Mucosa of rectum (tissue), 2 donors: ENCODE results near the gene MAP3K10.

Source experiments
- H3K27ac ChIP-seq, 2 donors: one replicate each; pipeline ENCODE4 v1.7.0; 2013; ENCODE audit warnings: inconsistent platforms in 2 of 2, low read depth in 2 of 2, low read length in 2 of 2
- H3K27me3 ChIP-seq, 2 donors: one replicate each; pipeline ENCODE4 v1.7.0; 2013; ENCODE audit warnings: low read length in 2 of 2; ENCODE audit not compliant: control insufficient read depth in 2 of 2, insufficient read depth in 2 of 2
- H3K36me3 ChIP-seq, 2 donors: one replicate each; pipeline ENCODE4 v1.7.0; 2013; ENCODE audit warnings: low read length in 2 of 2; ENCODE audit not compliant: control insufficient read depth in 2 of 2, insufficient read depth in 2 of 2
- H3K4me1 ChIP-seq, 2 donors: one replicate each; pipeline ENCODE4 v1.7.0; 2013; ENCODE audit warnings: low read length in 2 of 2, mild to moderate bottlenecking in 1 of 2; ENCODE audit not compliant: control insufficient read depth in 2 of 2, insufficient read depth in 2 of 2
- H3K4me3 ChIP-seq, 2 donors: one replicate each; pipeline ENCODE4 v1.7.0; 2013; ENCODE audit warnings: low read length in 2 of 2
- H3K9ac ChIP-seq, 2 donors: one replicate each; pipeline ENCODE4 v1.7.0; 2013; ENCODE audit warnings: low read length in 2 of 2, low read depth in 1 of 2, mild to moderate bottlenecking in 1 of 2
- H3K9me3 ChIP-seq, 2 donors: one replicate each; pipeline ENCODE4 v1.7.0; 2013; ENCODE audit warnings: low read length in 2 of 2; ENCODE audit not compliant: control insufficient read depth in 2 of 2
- donor health status: healthy.
- donor health status: Normal muscosa, but diverticular disease.

MAP3K10 gene

DNA sequence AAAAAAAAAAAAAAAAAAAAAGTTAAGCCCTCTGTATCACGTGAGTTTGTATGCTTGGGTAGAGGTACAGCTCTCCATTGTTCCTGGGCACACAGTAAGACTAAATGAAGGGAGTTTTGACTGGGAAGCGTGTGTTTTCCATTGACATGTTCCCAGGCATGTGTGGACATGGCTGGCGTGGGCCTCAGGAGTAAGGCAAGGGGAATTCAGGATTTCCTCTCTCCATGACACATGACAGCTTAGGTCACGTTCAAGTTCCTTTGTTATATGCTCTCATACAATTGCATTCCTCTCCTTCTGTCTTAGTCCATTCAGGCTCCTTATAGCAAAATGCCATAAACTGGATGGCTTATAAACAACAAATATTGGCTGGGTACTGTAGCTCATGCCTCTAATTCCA lies 17.1 kb upstream of the MAP3K10 start:
- no peak overlapping the region for H3K9ac ChIP-seq
- H3K4me3 ChIP-seq = no peak overlapping the region
- H3K36me3 ChIP-seq = no peaks in the 10 kb centered on the region
- H3K27ac ChIP-seq = no peak overlapping the region
- H3K9me3 ChIP-seq = no peaks in the 10 kb centered on the region
- H3K27me3 ChIP-seq = no peaks in the 10 kb centered on the region
- H3K4me1 ChIP-seq = no peaks in the 10 kb centered on the region

DNA sequence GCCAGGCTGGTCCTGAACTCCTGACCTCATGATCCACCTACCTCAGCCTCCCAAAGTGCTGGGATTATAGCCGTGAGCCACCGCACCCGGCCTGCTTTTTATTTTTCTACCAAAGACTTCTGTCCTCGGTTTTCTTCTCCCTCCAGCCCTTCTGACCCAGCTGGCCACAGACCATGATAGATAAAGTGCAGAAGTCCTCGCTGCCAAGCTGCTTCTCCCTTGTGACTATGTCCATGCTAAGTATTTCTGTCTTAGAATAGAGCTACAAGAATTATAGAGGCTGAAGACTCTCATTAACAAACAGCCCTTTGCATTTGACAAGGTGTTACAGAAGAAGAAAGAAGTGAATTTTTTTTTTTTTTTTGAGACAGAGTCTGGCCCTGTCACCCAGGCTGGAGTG lies 15.4 kb upstream of the MAP3K10 start:
- no peaks in the 10 kb centered on the region for H3K36me3 ChIP-seq
- H3K9ac ChIP-seq = no peak overlapping the region
- no peaks in the 10 kb centered on the region for H3K9me3 ChIP-seq
- H3K4me1 ChIP-seq = no peaks in the 10 kb centered on the region
- no peak overlapping the region for H3K27ac ChIP-seq
- H3K4me3 ChIP-seq = no peak overlapping the region
- no peaks in the 10 kb centered on the region for H3K27me3 ChIP-seq

DNA sequence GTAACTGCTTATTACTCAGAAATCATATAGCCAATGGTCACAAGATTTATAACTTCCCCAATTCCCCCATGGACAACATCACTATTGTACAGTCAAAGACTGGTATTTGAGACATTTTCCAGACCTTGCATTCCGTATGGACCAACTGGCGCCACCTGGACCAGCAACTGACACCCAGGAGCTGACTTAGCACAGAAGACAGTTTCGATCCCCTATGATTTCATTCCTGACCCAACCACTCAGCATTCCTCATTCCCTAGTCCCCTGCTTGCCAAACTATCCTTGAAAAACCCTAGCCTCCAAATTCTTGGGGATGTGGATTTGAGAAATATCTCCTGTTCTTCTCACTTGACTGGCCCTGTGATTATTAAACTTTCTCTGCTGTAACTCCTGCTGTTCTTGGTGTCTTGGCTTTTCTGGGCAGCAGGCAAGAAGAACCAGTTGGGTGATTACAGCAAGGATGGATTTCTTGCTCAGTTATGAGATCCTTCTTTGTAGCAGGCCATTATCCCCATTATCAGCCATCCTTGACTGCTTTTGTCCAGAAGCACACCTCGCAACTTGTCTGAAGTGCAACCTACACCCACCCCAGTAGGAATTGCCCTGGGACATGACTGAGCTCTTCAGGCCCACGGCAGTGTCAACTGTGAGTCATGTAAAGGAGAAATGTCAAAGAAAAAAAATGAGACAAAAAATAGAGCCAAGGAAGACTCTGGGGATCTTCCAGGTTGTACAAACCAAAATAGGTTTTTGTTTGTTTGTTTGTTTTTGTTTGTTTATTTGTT lies 13.7 kb upstream of the MAP3K10 start:
- no peak overlapping the region for H3K9ac ChIP-seq

DNA sequence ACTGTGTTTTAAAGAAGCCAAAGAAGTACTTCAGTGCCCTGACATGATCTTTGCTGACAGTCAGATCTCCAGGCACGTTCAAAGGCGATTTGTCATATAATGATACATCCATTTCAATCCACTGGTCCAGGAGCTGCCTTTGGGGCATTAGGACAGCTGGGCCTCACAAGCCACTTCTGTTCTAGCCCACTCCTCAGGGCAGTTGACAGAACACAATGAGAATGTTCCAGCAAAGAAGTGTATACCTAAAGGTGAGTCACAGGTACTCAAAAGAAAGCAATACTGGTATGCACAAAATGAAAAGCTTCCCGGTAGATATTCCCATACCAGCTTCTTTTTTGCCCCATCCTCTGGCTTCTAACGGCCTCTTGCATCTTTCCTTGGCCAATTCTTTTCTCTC lies 12.5 kb upstream of the MAP3K10 start:
- H3K4me3 ChIP-seq = no peak overlapping the region
- H3K27ac ChIP-seq = no peak overlapping the region
- H3K27me3 ChIP-seq = no peaks in the 10 kb centered on the region
- H3K4me1 ChIP-seq = no peaks in the 10 kb centered on the region
- no peaks in the 10 kb centered on the region for H3K36me3 ChIP-seq
- H3K9ac ChIP-seq = no peak overlapping the region
- H3K9me3 ChIP-seq = no peaks in the 10 kb centered on the region

More for the DNA sequence above, 13.7 kb upstream of the MAP3K10 start:
- Histone ChIP-seq H3K4me3 (no peak overlapping the region), H3K4me1 (no peaks in the 10 kb centered on the region), H3K9me3 (no peaks in the 10 kb centered on the region), H3K27ac (no peak overlapping the region), H3K36me3 (no peaks in the 10 kb centered on the region), H3K27me3 (no peaks in the 10 kb centered on the region)

DNA sequence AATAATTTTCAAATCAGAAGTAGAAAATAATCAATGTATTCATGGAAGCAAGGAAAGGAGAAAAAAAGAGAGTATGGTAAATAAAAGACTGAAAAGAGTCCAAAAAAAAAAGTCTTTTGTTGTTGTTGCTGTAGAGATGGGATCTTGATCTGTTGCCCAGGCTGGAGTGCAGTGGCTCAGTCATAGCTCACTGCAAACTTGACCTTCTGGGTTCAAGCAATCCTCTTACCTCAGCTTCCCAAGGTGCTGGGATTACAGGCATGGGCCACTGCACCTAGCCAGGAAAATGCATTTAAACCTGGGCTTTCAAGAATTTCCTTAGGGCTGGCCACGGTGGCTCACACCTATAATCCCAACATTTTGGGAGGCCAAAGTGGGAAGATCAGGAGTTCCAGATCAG lies 7.0 kb upstream of the MAP3K10 start:
- no peak overlapping the region for H3K27ac ChIP-seq
- no peaks in the 10 kb centered on the region for H3K36me3 ChIP-seq
- H3K4me3 ChIP-seq = no peak overlapping the region
- H3K4me1 ChIP-seq = no peaks in the 10 kb centered on the region
- no peak overlapping the region for H3K9ac ChIP-seq
- no peaks in the 10 kb centered on the region for H3K27me3 ChIP-seq
- H3K9me3 ChIP-seq = no peaks in the 10 kb centered on the region

DNA sequence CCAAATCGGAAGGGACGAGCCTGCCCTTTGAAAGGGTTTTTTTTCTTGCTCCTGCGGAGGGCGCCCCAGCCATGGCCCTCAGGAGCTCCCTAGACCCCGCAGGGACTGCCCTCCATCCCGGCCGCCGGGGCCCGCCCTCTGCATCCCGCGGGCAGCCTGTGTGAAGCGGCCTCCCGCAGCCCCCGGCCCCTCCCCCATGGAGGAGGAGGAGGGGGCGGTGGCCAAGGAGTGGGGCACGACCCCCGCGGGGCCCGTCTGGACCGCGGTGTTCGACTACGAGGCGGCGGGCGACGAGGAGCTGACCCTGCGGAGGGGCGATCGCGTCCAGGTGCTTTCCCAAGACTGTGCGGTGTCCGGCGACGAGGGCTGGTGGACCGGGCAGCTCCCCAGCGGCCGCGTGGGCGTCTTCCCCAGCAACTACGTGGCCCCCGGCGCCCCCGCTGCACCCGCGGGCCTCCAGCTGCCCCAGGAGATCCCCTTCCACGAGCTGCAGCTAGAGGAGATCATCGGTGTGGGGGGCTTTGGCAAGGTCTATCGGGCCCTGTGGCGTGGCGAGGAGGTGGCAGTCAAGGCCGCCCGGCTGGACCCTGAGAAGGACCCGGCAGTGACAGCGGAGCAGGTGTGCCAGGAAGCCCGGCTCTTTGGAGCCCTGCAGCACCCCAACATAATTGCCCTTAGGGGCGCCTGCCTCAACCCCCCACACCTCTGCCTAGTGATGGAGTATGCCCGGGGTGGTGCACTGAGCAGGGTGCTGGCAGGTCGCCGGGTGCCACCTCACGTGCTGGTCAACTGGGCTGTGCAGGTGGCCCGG lies 815 bp downstream of the MAP3K10 start:
- Histone ChIP-seq H3K27ac (no peak overlapping the region), H3K9ac (peak overlapping the region in 1 of 2 donors; percentile 56), H3K4me1 (peaks cover 3 to 6% of the 10 kb centered on the region in 2 donors)

DNA sequence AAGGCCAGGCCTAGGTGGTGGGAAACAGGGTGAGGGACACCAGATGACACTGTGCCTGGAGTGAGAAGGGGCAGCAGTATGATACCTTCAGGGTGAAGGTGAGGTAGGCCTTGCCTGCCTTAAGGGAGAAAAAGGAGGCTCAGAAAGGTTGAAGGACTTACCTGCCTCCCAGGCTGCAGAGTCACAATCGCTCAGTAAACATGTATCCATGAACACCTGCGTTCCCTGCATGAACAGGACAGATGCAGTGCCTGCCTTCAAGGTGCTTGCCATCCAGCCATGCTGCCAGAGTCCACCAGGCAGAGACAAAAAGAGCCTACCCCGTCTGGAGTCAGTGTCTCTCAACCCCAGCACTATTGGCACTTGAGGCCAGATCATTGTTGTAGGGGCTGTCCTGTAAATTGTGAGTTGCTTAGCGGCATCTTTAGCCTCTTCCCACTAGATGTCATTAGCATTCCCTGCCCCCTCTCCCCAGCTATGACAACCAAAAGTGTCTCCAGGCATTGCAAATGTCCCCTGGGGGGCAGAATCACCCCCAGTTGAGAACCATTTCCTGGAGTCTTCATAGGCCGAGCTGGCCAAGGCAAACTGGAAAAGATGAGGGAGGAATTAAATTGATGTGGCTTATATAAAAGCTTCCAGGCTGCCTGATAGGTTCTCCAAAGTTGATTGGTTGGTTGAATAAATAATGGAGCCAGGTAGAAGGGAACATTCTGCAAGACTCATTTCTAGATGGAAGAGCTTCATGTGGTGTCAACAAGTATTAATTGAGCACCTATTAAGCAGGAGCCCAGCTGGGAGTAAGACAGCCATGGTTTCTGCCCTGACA lies 1.7 kb downstream of the MAP3K10 start:
- Histone ChIP-seq H3K27me3 (no peaks in the 10 kb centered on the region), H3K9ac (no peak overlapping the region), H3K36me3 (no peaks in the 10 kb centered on the region), H3K4me3 (no peak overlapping the region), H3K27ac (no peak overlapping the region), H3K9me3 (no peaks in the 10 kb centered on the region), H3K4me1 (peaks cover 3 to 6% of the 10 kb centered on the region in 2 donors)

More for the DNA sequence above, 815 bp downstream of the MAP3K10 start:
- Histone ChIP-seq H3K27me3 (no peaks in the 10 kb centered on the region), H3K4me3 (peak overlapping the region; percentile 55 to 67), H3K36me3 (no peaks in the 10 kb centered on the region), H3K9me3 (no peaks in the 10 kb centered on the region)

DNA sequence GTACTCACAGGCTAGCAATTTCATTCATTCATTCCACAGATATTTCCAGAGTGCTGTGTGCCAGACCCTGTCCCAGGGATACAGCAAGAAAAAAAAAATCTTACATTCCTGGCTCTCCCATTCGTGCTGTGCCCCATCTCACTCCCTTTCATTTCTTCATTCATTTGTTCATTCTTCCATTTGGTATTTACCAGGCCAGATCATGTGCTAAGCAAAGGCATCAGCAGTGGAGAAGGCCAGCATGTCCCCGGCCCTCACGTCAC lies 2.3 kb downstream of the MAP3K10 start:
- H3K27me3 ChIP-seq = no peaks in the 10 kb centered on the region
- no peak overlapping the region for H3K9ac ChIP-seq

DNA sequence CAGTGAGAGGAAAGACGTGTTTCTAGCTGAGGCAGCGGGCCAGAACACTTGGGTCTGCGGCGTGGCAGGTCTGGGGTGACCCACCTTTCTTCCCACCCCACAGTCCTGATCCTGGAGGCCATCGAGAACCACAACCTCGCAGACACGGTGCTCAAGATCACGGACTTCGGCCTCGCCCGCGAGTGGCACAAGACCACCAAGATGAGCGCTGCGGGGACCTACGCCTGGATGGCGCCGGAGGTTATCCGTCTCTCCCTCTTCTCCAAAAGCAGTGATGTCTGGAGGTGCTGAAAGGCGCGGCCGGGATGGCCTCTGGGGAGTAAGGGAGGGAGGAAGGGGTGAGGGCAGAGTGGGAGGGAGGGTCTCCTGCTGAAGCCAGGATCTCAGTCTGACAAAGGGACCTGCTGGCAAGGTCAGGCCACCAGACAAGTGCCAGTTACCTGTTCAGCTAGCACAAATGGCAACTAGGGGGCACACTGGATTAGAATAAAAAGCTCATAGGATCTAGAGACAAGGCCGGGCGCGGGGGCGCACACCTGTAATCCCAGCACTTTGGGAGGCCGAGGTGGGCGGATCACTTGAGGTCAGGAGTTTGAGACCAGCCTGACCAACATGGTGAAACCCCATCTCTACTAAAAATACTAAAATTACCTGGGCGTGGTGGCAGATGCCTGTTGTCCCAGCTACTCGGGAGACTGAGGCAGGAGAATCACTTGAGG lies 7.2 kb downstream of the MAP3K10 start:
- Histone ChIP-seq H3K4me3 (no peak overlapping the region), H3K27ac (no peak overlapping the region), H3K36me3 (peaks cover 0 to 4% of the 10 kb centered on the region in 2 donors), H3K4me1 (no peaks in the 10 kb centered on the region), H3K27me3 (no peaks in the 10 kb centered on the region), H3K9ac (no peak overlapping the region), H3K9me3 (no peaks in the 10 kb centered on the region)

More for the DNA sequence above, 2.3 kb downstream of the MAP3K10 start:
- H3K36me3 ChIP-seq = no peaks in the 10 kb centered on the region
- no peaks in the 10 kb centered on the region for H3K9me3 ChIP-seq
- no peak overlapping the region for H3K27ac ChIP-seq
- no peak overlapping the region for H3K4me3 ChIP-seq
- H3K4me1 ChIP-seq = peaks cover 3 to 6% of the 10 kb centered on the region in 2 donors
